Uterus (tissue), 2 donors: ENCODE results near the gene OR52E2.

ENCODE experiments used
- CTCF ChIP-seq, 4 experiments: fragments of 200-600 bp in 2 of 4; fragments of 450-650 bp in 2 of 4; sonication (generic) in 2 of 4; IDR thresholded peaks; one replicate each; pipeline ENCODE4 v1.5.1; 2016 to 2019; ENCODE audit warnings: antibody characterized with exemption in 4 of 4, mild to moderate bottlenecking in 2 of 4, moderate library complexity in 1 of 4
- POLR2A ChIP-seq, 2 donors: fragments of 450-650 bp; IDR thresholded peaks; one replicate each; pipeline ENCODE4 v1.6.1; 2016; ENCODE audit warnings: antibody characterized with exemption in 2 of 2, mild to moderate bottlenecking in 1 of 2, moderate library complexity in 1 of 2

GRCh38 chr11:5046754-5047330 lies 12.6 kb downstream of the OR52E2 start:
- no peak for TF ChIP-seq CTCF (IDR thresholded peaks at IDR 0.05)
- no peak for TF ChIP-seq POLR2A (IDR thresholded peaks at IDR 0.05)
